ENCODE measurements around the gene MRPL14.
A peak's percentile ranks its signal among the peaks of the same experiment; 100 is the strongest.
"Not testable (repeated sequence)": the region's sequence is repeated elsewhere in the genome, so short reads cannot be mapped to it uniquely, and the experiment has no call there.

The MRPL14 gene

DNA sequence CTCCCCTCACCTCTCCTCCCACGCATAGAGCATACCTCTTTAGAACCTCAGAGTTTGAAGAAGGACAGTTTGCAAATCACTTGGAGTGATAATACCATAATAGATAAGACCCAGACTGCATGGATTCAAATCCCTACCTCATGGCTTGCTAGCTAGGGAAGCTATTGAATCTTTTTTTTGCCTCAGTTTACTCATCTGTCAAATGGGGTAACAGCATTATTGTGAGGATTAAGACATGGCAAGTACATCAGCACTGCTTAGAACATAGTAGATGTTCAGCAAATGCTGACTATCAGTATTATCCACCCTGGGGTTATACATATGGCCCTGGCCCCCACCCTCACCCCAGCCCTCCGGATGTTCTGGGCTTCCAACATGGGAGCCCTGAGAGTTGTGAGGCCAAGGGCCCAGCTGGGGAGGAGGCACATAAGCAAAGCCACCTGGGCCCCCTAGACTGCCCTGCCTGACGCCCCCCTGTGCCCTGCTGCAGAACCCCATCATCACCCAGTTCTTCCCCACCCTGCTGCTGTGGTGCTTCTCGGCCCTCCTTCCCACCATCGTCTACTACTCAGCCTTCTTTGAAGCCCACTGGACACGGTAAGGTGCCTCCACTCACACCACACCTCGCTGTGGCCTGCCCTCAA lies 22.2 kb upstream of the MRPL14 start:
- DNase-seq (ENCODE audit: low spot score), result no peak

DNA sequence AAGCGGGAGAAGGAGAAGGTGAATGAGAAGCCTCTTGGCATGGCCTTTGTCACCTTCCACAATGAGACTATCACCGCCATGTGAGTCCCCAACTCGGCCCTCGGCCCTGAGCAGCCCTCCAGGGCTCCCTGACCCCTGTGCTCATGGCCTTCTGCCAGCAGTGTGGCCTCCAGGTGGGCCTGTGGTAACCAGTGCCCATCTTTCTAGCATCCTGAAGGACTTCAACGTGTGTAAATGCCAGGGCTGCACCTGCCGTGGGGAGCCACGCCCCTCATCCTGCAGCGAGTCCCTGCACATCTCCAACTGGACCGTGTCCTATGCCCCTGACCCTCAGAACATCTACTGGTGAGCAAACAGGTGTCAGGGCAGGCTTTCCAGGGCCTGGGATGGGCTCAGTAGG lies 21.1 kb upstream of the MRPL14 start:
- DNase-seq (ENCODE audit: low spot score), result no peak

DNA sequence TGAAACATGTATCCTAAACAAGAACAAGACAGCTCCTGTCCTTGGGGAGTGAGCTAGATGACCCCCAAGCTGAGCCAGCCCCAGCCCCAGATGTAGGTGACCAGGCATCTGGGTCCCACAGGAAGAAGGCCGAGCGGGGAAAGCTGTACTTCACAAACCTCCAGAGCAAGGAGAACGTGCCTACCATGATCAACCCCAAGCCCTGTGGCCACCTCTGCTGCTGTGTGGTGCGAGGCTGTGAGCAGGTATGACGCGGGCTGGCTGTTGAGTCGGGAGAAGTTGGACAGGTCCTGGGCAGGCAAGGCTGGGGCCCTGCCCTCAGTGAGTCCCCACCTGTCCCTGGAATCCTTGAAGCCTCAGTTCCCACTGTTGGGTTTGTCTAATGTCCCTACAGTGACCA lies 20.0 kb upstream of the MRPL14 start:
- no peak for DNase-seq (ENCODE audit: low spot score)

DNA sequence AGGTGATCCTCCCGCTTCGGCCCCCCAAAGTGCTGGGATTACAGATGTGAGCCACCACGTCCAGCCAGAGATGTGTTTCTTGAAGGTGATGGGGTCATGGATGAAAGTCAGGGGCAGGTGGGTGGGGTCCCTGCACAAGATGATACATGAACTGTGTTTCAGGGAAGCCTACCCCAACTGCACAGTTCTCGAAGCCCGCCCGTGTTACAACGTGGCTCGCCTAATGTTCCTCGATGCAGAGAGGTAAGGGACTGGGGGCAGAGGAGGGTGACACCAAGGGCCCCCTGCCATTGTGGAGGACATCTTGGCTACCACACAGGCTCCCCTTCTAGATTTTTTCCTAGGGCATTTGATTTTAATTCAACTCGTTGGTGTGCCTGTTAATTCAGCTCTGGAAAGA lies 19.4 kb upstream of the MRPL14 start:
- no peak for DNase-seq (ENCODE audit: low spot score)

DNA sequence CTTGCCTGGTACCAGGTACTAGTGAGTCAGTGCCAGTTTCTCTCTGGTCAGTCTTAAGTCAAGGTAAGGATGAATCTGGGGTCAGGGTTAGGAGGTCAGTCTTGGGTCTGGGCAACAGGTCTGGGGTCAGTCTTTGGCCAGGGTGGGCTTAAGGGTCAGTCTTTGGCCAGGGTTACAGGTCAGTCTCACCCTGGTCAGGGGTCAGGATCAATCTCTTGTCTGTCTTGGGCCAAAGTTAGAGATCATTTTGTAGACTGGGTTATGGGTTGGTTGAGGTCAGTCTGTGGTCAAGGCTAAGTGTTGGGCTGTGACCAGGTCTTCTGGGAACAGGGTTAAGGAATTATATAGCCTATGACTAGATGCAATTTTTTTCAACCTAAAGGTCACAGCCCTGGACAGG lies 18.6 kb upstream of the MRPL14 start:
- DNase-seq (ENCODE audit: low spot score), result no peak

DNA sequence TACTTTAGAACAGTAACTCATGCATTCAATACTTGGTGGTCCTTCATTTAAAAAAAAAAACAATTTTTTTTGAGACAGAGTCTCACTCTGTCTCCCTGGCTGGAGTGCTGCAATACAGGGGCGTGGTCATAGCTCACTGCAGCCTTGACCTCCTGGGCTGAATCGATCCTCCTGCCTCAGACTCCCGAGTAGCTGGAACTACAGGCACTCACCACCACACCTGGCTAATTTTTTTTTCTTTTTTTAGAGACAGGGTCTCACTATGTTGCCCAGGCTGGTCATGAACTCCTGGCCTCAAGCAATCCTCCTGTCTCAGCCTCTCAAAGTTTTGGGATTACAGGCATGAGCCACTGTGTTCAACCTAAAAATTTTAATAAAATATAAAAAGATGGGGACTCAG lies 17.3 kb upstream of the MRPL14 start:
- not testable (repeated sequence) for DNase-seq (ENCODE audit: low spot score)

DNA sequence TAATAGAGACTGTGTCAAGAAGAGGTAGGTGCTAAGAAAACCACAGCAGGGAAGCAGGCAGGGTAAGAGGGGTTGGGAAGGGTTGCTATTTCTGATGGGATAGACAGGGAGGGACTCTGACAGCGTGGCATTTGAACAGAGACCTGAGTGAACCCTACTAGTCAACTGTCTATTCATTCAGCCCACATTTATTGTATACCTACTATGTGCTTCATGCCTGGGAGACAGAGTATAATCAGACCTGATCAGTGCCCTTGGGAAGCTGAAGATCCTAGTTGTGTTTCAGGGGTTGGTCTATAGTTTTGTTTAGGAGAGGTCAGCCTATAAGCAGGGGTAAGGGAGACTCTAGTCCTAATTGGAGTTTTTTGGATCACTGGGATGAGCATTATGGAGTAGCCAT lies 16.5 kb upstream of the MRPL14 start:
- DNase-seq (ENCODE audit: low spot score), result no peak

DNA sequence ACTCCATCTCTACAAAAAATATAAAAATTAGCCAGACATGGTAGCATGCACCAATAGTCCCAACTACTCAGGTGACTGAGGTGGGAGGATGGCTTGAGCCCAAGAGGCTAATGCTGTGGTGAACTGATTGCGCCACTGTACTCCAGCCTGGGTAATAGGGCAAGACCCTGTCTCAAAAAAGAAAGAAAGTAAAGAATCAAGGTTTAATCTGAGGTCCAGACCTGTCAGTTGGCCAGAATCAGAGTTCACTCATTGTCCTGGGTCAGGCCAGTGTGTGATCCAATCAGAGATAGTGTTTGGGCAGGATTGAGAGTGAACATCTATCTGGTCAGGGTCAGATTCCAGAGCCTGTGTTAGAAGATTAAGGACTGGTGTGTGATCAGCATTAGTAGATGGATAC lies 15.6 kb upstream of the MRPL14 start:
- no peak for DNase-seq (ENCODE audit: low spot score)

DNA sequence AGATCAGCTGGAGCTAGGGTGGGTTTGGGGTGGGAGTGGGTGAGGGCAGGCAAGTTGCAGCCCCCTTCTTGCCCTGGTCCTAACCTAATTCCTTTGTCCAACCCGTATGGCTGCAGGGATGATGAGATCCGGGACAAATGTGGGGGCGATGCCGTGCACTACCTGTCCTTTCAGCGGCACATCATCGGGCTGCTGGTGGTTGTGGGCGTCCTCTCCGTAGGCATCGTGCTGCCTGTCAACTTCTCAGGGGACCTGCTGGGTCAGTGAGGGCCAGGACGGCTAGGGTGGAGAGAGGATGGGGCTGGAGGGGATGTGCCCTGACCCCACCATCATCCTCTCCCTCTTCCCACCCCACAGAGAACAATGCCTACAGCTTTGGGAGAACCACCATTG lies 12.1 kb upstream of the MRPL14 start:
- DNase-seq (ENCODE audit: low spot score), result no peak

DNA sequence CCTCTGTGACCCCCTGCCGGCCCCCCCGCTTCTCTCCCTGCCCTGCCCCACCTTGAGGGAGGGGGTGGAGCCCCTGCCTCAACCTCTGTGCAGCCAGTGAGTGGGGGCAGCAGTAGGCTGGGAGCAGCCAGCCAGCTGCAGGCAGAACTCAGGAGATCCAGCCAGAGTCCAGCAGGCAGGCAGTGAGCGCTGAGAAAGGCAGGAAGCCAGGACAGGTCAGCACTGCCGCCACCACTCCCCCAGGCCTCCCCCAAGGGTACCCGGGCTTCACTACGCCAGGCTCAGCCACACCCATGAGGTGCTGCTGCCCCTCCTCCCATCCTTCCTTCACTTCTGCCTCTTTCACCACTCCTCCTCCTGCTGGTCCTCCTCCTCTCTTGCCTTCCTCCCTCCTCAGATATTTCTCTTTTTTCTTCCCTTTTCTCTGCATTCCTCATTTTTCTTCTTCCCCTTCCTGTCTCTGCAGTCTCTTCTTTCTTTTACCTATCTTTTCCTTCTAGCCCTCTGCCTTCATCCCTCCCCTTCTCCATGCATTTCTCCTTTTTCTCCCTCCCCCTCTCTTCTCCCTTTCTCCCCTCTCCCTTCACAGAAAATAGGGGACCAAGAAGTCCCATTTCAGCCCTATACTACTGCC lies 11.6 kb upstream of the MRPL14 start:
- DNase-seq (ENCODE audit: low spot score), result no peak

DNA sequence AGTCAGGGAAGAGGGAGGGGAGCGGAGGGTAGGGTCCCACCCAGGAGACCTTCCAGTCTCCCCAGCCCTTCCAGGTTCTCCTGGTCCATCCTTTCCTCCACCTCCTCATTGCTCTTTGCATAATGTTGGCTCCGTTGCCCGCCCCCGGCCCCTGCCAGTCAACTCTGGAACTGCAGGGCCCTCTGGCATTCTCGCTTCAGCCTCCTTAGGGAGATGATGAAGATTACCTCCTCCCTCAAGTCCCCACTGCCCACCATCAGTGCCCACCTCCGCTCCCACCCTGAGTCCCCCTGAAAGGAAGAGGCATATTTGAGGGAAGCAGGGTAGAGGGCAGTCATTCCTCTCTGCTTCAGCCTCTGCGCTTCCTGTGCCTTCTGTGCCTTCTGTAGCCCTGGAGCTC lies 8.6 kb upstream of the MRPL14 start:
- no peak for DNase-seq (ENCODE audit: low spot score)

DNA sequence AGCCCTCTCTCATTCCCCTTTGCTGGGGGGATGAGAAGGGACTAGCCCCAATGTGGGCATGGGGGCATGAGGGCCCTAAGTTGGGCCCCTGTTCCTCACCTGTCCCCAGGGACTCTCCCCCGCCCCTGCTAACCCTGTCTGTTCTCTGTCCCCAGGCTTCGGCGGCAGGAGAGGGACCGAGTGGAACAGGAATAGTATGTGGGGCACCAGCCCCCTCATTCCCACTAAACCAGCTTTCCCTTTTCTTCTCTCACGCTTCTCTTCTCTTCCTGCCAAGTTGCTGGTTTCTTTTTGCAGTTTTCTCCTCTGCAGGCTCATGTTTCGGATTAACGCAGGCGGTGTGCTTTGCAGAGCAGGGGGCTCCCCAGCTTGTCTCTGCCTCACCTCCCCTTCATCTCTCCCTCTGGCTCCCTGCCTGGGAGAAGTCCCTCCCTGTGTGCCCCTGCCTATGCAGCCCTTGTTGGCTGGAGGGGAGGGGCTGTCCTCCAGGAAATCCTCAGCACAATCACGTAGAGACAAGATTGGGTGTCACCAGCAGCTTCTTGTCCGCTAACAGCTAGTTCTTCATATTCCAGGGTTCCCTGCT lies 8.0 kb upstream of the MRPL14 start:
- DNase-seq (ENCODE audit: low spot score), result no peak

DNA sequence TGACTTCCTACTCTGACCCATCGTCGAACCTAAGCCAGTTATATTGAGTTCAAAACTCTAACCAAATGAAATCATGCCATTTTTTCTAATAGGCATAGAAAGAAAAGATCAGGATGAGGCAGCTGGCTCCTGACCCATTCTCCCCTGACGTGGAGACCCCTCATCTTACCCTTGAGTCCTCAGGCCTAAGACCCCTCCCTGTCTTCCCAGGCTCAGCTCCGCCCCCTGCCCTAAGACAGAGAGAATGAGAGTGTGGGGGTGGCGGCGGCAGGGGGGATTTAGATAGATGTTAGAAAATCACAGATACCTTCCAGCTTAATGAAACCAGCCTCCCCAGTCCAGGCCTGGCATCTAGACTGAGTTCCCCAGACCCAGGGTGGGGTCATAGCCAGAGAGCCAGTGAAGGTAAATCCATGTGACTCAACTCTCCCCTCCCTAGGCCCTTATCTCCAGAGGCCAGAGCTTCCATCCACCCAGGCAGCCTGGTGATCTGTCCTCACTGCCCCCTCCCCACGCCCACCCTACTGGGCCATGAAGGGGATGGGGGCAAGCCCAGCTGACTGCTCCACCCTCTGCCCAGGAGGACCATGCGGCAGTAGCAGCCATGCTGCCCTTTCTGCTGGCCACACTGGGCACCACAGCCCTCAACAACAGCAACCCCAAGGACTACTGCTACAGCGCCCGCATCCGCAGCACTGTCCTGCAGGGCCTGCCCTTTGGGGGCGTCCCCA lies 6.9 kb upstream of the MRPL14 start:
- DNase-seq (ENCODE audit: low spot score), result no peak

DNA sequence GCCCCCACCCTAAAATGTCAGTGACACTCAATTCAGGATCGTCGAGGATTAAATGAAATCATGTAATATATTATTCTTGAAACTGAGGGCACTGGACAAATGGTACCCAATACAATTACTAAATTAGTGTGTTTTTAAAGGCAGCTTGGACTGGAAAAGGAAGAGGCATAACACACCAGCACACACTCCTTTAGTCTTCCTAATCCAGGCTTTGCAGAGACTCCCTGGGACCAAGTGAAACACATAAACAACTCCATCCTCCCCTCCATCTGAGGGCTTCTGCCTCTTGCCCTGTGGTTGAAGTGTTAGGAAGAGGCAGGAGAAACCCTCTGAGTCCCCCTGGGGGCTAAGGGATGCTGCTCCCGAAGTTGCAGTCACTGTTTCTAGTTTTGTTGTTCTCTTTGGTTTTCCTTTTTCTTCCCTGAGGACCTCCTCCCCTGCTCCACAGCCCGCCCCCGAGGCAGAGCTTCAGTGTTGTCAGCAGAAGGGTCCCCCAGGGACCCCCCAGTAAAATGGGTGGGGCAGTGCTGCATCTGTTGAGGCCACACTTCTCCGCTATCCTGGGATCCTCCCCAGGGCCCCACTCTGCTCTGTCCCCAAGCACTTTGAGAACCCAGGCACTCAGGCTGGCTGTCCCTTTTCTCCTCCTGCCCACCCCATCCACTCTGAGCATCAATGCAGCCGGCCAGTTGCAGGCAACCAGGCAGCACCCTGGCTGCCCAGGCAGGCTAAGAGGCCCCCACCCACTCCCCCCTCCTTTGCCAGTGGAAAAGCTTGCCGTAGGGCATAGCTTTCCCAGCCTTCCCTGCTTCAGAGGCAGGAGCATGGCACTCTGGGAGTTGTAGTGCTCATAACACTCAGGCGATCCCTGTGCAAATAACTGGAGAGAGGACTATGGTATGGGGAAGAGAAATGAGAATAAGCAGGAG lies 6.0 kb upstream of the MRPL14 start:
- DNase-seq (ENCODE audit: low spot score), result peak; percentile 68

DNA sequence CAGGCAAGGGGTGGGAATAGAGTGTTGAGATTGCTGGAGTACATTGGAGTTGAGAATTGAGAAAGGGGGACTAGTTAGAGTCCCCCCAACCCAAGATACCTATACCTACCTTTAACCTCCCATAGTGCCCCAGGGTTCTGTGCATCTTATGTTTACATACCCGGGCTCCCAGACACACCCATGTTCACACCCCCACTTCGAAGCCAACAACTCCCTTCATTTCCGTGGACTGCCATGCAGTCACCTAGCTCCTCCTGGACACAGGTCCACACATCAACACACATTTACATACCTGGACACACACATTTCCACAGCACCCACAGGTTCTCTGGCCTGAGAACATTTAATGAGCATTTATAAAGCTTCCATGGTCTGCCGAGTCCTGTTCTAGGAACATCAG lies 5.2 kb upstream of the MRPL14 start:
- no peak for DNase-seq (ENCODE audit: low spot score)

DNA sequence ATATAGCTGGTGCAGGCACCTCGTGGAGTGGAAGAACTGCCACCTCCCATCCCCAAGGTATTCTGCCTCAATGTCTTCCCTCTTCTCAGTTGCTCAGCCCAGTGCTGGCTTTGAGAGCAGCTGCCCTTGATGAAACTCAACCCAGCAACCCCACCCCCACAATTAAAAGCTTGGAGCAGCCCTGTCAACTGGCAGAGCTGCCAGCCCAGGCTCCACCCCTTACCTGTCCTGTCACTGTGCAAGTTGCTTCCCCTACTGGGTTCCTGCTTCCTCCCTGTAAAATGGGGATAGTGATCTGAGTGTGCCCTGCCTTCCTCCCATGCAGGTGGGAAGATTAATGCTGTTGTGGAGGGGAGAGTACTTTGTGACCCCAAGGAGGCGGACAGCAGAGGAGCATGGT lies 4.6 kb upstream of the MRPL14 start:
- no peak for DNase-seq (ENCODE audit: low spot score)

DNA sequence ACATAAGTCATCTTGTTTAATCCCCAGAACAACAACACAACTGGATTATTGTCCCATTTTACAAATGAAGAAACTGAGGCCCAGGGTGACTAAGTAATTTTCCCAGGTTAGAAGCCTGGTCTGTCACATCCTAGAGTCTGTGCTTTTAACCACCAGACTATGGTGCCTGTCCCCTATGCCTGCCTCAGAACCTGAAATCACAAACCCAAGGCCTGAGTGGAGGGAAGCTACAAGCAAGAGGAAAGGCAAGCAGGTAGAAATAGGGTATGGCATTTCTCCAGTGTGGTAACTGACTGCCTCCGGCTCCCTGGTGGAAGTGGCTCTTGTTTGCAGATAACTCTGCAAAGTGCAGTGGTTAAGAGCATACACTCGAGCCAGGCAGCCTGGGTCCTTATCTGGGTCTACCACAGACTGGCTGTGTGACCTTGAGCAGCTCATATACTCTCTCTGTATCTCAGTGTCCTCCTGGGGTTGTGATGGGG lies 2.6 kb upstream of the MRPL14 start:
- DNase-seq (ENCODE audit: low spot score), result no peak

DNA sequence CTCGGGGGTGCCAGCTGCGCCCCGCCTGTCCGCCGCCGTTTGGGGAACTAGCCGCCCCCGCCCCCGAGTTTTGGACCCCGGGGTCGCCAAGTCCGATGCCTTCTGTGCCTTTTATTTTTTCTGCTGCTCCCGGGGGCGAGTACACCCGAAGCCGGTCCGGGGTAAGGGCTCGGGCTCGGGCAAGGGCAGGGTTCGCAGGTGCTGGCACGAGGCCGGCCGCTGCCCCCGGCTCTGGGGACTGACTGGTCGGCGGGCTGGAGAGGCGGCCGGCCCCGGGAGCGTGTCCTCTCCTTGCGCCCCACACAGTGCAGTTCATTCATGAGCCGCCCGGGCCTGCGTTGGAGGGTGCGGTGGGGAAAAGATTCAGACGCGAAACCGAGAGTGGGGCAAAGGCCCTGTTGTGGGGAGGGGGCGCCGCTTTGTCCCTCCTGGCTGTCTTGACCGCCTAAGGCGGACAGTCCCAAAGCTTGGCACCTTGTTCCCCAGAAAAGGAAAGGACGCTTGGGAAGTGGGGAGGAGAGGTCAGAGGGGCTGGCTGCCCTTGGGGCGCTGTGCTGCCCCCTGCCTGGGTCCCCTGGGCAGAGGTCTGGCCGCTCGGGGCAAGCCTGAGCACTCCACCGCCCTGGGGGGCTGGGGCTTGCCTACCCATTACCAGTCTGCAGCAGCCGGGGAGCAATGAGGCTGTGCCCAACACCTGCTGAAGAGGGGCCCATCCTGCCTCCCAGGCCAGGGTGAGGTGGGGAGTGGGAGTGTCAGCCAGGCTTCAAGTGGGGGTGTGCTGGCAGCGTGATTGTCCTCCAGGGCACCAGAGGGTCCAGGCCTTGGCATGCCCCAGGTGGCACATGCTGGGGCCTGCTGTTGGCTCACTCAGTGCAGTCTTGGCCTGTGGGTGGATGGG lies 1.0 kb upstream of the MRPL14 start:
- DNase-seq (ENCODE audit: low spot score), result peak; percentile 44

DNA sequence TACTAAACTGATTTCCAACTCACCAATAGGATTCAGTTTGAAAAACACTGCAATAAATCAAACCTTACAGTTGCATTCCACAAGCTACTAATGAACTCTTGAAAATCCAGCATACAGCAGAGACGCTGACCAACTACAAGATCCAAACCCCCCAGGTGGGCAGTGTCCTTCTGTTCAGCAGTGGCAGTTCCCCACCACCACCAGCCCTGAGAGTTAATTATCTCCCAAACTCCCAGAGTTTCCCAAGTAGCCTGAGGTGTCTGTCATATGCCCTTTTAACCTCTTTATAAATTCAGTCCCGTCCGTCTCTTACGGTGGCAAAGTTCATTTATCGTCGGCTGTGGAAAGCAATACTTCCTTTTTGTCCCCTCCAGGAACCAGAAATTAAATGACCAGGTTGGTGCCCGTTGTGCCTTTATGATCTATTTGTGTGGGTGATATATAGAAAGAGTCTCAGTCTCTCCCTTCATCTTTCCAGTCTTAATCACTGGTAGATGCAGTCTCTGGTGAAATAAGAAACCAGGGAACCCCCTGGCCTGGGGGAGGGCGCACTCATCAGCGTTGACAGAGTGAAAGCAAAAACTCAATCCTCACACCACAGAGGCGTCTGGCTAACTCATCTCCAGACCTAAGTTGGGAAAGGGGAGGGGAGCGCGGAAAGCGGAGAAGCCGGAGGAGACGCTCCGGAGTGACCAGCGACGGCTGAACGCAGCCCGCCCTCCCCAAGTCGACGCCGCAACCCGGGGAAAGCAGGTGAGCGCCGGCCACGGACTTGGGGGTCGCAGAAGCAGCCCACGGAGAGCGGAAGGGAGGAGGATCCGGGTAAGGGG lies 717 bp downstream of the MRPL14 start:
- DNase-seq (ENCODE audit: low spot score), result peak; percentile 54

DNA sequence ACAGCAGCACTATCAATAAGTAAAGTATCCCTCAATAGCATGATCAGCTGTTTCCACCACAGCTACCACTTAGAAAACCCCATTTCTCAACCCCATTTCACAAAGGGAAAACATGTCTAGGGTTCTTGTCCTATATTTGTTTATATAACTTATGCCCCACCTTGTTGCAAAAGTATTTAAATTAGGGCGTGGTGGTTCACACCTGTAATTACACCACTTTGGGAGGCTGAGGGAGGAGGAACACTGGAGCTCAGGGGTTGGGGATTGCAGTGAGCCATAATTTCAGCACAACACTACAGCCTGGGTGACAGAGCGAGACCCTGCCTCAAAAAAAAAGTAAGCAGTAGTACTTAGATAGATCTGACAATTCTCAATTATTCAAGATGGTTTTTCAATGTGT lies 3.7 kb downstream of the MRPL14 start:
- DNase-seq (ENCODE audit: low spot score), result no peak

Measured in HuH-7.5 (cell line).